GM18870 (cell line): Measurements from ENCODE around the gene SPPL2A.

ENCODE experiments used
- ATAC-seq: cut with Tn5 transposase; IDR thresholded peaks from one replicate; pipeline ENCODE4 v1.9.1; 2021; ENCODE audit warnings: moderate library complexity; ENCODE audit not compliant: unreplicated experiment

Gene SPPL2A

GRCh38 chr15:50774450-50774849 is 8.9 kb upstream of the SPPL2A start:
- ATAC-seq = no peak

GRCh38 chr15:50773389-50773788 is 7.9 kb upstream of the SPPL2A start:
- no peak for ATAC-seq

DNA sequence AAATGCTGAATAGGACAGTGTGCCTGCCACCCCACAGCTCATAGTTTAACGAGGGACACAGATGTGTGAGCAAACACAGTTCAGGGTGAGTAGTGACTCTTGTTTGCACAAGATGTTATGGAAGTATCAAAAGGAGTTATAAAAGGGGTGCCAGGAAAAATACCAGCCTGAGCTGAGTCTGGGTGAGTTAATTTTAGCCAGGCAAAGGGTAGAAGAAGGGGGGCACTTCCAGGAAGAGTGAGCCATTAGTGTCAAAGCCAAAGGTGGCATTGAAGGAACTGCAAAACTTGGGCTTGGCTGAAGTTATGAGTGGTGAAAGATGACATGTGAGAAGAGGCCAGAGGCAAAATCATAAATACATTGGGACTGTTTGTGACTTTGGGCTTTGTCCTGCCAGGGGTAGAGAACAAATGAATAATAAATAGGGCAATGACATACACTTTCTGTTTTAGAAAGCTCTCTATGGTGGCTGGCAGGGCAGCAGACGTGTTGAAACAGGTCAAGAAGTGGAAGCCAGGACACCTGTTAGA is 1.9 kb upstream of the SPPL2A start:
- ATAC-seq = no peak

DNA sequence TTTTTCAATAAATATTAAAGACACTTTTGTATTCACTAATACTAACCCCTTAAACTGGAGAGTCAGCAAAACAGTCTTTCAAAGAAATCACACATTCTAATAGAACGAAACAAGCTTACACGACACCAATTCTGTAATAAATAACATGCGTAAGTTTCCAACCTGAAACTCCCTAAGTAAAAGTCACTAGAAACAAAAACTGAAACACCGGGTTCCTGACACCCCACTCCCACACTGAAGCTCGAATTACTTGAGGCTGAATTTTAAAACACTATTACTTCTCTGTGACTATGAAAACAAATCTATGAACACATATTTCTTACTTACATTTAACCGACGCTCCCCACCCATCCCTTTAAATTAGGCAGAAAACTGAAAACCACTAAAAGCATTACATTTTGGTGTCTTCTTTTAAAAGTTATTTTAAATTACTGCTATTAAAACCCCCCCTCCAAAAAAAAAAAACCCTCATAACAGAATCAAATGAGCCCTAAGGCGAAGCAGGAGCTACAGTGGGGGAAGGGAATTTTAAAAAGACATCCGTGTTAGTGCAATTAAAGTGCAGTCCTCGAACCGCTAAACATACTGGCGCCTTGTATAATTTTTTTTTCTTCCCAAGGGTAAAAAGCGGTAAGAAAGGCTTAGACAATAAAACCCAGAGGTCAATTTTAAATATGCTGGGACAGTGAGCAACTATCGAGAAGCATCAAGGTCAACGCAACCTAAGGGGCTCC is 878 bp downstream of the SPPL2A start:
- no peak for ATAC-seq

DNA sequence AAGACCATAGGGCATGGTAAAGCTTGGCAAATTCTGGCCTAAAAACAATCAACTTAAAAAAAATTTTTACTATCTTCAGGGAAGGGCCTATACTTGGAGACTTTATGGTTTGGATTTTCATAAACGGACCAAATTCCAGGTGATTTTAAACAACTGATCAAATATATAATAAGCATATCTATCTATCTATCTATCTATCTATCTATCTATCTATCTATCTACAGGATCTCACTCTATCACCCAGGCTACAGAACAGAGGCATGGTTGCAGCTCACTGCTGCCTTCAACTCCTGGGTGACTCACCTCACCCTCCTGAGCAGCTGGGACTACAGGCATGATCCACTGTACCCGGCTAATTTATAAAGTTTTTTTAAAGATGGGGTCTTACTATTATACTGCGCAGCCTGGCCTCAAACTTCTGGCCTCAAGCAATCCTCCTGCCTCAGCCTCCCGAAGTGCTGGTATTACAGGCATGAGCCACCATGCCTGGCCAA is 6.7 kb downstream of the SPPL2A start:
- ATAC-seq = no peak

DNA sequence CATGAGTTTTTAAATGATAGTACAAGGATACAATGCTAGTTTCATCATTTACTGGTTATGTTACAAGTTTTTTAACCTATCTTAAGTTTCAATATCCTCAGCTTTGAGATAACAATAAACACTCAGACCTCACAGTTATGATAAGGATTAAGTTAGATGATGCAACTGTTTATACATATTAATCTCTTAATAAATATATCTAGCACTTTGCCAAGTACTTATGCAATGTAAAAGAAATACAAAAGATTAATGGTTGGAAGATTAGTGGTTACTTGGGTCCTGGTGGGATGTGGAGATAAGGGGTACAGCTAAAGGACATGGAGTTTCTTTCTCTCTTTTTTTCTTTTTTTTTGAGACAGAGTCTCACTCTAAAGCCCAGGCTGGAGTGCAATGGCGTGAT is 12.0 kb downstream of the SPPL2A start:
- ATAC-seq = no peak

GRCh38 chr15:50751394-50751793 is 14.1 kb downstream of the SPPL2A start:
- ATAC-seq = no peak

- no peak for ATAC-seq
These were observed 15.2 kb downstream of the SPPL2A start for GRCh38 chr15:50750227-50750705.

DNA sequence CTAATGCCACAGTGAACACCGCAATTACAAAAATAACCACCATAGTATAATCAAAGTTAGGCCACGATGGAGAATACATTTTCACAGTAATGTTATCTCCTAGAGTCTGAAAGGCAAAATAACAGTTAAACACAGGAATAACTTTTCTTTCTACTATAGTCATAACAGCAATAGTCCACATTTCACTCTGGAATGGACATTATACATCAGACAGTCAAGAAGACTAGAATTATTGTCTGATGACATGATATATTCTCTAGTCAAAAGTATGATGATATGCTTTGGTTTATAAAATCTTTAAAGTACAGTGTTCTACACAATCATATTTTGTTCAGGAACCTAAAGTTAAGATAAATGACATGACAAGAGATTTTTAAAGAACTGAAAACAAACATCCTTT is 18.0 kb downstream of the SPPL2A start:
- no peak for ATAC-seq

- no peak for ATAC-seq
These were observed 20.9 kb downstream of the SPPL2A start for GRCh38 chr15:50744601-50745000.

DNA sequence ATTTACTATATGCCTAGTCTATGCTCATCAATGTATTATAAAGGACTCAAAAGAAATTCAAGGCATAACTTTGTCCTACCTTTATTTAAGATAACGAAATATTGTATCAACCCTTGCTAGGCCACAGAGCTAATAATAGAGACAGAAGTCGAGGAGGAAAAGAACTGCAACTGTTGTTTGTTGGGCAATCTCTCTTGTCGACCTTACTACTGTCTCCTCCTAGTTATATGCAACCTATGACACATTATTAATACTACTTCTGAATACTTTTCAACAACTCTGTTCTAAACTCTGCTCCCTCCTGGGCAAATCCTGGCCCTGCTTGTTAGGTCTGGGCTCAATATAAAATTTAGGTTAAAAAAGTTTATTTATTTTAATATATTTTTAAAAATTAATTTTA is 24.6 kb downstream of the SPPL2A start:
- no peak for ATAC-seq

DNA sequence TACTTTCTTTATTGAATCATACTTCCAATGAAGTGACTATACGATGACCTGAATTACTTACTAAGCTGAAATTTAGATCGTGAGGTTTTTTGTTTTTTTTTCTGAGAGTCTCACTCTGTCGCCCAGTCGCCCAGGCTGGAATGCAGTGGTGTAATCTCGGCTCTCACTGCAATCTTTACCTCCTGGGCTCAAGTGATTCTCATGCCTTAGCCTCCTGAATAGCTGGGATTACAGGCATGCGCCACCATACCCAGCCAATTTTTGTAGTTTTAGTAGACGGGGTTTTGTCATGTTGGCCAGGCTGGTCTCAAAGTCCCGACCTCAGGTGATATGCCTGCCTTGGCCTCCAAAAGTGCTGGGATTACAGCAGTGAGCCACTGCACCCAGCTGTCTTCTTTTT is 28.7 kb downstream of the SPPL2A start:
- no peak for ATAC-seq

GRCh38 chr15:50735156-50735555 is 30.4 kb downstream of the SPPL2A start:
- ATAC-seq = no peak

DNA sequence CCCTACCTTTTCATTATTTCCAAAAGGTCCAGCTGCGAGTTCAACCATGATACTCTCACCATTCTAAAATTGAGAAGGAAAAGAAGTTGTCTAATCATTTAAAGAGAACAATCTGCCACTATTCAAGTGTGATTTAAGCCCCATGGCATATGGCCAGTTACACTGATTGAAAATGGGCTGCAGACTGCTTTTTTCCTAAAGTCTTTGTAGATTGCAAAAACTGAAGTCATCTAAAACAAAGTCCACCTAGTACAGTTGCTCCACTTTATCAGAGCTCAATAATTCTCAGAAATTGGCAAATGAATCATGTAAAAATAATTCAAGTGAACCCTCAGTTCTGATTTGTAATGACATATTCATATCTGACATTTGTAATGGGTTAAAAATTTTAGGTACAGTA is 39.2 kb downstream of the SPPL2A start:
- no peak for ATAC-seq

DNA sequence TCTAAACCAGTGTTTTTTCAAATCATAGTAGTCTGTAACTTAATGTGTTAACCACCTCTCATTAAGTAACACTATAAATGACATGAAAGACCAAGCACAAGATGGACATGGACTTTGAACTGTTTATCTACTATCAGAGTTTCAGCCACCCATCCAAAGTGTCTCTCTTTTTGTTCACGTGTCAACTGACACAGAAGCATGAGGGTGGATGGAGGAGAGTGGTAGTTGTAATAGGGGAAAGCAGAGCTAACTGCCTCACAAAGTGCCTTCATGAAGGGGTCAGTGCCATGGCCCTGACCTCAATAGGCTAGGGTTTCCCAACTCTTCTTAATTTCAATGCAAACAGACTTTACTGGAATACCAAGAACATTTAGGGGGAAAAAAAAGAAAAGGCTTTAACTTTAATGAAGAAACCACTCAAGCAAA is 46.8 kb downstream of the SPPL2A start:
- ATAC-seq = no peak

GRCh38 chr15:50712018-50712417 is 53.5 kb downstream of the SPPL2A start:
- no peak for ATAC-seq

- no peak for ATAC-seq
These were observed 54.9 kb downstream of the SPPL2A start for GRCh38 chr15:50710585-50710984.

DNA sequence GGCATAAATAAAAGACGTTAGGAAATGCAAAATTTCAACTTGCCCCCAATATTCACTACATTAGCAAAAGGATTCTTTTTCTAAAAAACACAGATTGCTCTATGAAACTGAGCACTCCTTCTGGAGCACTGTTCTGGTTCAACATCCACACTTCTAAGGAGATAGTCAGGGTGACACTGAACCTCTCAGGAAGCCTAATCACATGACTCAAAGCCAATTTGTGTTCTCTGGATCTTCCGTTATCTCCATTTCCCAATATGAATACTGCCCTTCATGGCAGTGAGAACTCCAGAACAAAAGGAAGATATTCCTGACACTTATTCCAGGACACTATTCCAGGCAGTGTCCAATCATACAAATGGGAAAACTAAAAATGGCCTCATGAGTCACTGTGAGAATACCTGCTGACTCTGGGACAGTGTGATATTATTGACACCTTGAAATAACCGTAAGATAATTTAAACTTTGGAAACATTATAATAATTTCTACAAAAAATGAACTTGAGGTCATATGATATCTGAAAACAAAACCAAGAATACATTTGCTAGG is 57.6 kb downstream of the SPPL2A start:
- no peak for ATAC-seq

DNA sequence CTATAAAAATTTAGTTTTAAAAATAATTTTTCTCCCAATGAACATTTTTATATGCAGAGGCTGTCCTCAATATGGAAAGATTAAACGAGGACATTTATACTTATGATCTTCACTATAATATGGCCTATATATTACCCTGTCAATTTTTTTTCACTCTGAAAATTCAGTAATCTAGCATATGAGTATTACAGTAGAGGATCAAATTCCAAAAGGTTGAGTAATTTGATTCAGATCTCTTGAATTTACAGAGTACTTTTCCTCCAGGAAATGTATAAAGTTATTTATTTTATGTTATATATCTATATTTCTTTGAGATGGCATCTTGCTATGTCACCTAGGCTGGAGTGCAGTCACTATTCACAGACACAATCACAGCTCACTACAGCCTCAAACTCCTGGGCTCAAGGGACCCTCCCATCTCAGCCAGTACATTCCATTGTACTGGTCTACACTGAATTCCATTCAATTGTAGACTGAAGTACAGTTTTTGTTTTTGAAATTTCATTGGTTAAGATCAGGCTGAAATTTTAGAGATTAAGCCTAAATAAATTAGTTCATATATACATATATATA is 62.7 kb downstream of the SPPL2A start:
- ATAC-seq = no peak

- no peak for ATAC-seq
These were observed 67.4 kb downstream of the SPPL2A start for GRCh38 chr15:50698101-50698500.

GRCh38 chr15:50697109-50697797 is 68.3 kb downstream of the SPPL2A start:
- ATAC-seq = no peak
